Gastrocnemius medialis (tissue), 4 donors: ENCODE results near the gene BOLA3.

ENCODE experiments used
- CTCF ChIP-seq, 5 experiments: fragments of 450-650 bp in 3 of 5; fragments of 200-600 bp in 2 of 5; sonication (generic) in 2 of 5; IDR thresholded peaks in 4 of 5; conservative IDR thresholded peaks in 1 of 5; 1 replicate in 4 of 5; 2 replicates in 1 of 5; pipeline ENCODE4 v1.5.1; 2016 to 2019; ENCODE audit warnings: antibody characterized with exemption in 5 of 5, mild to moderate bottlenecking in 3 of 5, moderate library complexity in 3 of 5
- POLR2A ChIP-seq, 2 donors: fragments of 450-650 bp; IDR thresholded peaks; one replicate each; pipeline ENCODE4 v1.6.1; 2017; ENCODE audit warnings: antibody characterized with exemption in 2 of 2, mild to moderate bottlenecking in 2 of 2, moderate library complexity in 2 of 2

- TF ChIP-seq CTCF (IDR thresholded peaks at IDR 0.05 in 4 of 5, conservative IDR thresholded peaks at IDR 0.05 in 1 of 5): no peak
- no peak for TF ChIP-seq POLR2A (IDR thresholded peaks at IDR 0.05)
Measured at GRCh38 chr2:74181739-74182138, 34.0 kb upstream of the BOLA3 start.
